Activated T-cell treated with anti-CD3 and anti-CD28 coated beads, Interleukin-2, amount 50 U/mL, for 48 hours (primary cell): ENCODE data around the gene ACBD6.

Experiments used
- DNase-seq, 2 experiments: peaks; one replicate each; pipeline ENCODE4 v3.0.0-alpha.2; 2020

Gene ACBD6

DNA sequence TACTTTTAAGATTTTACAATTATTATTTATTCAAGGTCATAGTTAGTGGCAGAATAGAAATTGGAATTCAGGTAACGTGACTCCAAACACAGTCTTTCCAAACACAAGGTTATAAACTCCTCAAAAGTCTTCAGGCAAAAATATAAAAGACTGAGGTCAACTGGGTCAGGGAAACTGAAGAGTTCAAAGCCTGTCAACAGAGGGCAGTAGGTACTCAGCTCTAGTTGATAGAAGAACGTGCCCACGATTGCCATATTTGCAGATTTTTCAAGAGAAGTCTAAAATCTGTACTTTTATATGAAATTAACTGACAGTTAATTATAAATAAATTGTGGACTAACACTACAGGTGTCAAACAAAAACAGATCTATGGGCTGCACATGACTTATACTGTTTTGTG lies 137.3 kb downstream of the ACBD6 start:
- DNase-seq, result no peak

DNA sequence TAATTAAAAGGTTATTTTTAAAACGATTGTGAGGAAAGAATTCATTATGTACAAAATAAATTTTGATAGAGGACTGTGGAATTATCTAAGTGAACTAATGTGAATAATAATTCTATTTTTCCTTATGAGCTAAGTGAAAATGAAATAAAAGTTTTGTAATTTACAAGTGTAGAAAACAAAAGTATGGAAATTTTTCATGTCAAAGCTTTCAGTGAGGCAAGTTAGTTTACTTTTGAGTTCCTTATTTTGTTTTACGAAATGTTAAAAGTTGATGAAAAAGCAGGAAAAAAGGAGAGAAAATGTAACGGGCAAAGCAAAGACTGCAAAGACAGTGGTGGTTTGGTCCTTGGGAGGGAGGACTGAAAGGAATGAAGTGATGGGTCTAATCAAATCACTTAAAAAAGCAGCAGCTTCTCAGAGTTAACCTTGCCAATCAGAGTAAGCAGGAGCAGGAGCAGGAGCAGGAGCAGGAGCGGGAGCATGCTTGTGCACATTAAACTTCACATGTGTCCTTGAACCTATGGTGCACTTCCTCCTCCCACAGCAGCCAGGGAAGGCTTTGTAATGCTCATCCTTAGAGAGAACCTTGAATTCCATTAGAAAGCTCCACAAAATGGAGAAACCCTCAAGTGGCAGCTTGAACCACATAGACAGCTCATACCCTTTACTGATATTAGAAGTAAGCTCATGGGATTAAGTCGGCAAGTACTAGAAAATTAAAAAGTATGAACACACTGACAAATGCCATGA lies 139.0 kb downstream of the ACBD6 start:
- no peak for DNase-seq

DNA sequence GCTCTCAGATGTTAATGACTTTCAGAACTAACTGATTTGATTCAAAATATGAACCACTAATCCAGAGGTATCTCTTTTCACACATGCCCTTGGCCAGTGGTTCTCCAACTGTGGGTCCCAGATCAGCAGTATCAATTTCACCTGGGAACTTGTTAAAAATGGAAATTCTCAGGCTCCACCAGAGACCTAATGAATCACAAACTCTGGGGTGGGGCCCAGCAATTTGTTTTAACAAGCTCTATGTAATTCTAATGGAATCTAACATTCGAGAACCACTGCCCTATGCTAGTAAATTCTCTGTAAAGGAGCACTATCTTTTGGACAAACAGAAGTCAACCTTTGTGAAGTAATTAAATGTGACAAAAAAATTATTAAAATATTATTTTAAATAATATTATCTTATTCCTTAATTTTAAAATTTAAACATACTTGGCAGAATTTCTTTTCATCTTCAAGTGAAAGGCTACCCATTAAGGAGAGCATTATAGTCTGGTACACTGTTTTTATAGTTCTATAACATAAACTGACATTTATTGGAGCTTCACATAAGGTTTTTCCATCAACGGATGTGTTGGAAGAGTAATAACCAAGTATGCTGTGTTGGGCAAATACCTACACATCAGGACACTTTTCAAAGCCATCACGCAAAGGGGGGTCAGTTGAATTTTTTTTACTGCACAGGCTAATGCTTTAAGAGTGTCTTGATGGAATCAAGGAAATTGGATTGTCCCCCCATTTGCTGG lies 141.9 kb downstream of the ACBD6 start:
- no peak for DNase-seq

DNA sequence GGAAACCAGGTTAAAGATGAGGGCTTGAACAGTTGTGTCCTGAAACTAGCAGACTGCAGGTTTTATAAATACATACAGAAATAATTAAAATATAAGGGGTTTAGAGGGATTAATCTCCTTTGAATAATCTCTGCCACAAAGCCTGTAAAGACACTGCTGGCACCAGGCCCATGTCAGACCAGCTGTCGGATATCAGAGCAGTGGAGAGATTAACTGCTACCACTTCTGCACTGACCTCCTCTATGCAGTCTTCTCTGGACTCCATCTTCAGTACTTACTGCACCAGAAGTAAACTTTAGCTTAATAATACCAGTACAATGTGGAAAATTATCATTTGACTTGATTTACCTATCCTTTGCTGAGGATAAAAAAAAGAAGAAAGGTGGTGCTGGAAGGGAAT lies 143.7 kb downstream of the ACBD6 start:
- DNase-seq, result no peak

DNA sequence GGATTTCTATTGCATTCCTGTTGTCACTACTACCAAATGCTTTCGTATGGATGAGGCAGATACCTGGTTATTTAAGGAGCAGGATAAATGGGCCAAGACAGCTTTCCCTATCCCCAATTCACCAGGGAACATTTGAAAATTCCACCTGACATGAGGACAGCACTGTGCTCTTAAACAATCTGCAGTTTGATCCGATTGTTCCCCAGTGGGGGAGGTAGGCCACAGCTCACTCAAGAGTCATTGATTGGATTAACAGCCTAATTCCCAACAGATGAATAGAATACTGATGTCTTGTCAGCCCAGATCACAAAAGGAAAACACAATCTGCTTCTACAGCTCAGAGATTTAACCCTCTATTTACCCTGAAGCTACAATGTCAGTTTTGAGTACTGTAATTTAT lies 148.4 kb downstream of the ACBD6 start:
- DNase-seq, result no peak

DNA sequence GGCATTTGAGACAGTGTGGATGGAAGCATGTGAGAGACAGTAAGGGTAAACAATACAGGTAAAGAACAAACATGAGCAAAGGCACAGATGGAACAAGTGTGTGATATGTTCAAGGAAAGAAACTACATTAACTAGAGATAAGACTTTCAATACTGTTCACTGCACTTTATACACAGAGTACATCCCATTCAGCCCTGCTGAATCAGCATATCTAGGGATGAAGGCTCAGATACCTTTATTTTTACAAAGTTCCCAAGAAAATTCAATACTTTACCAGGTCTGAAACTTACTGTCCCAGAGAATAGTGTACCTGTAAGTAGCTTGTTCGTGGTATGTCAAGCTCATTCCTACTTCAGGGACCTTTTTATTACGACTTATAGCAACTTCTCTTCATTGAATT lies 149.8 kb downstream of the ACBD6 start:
- no peak for DNase-seq

DNA sequence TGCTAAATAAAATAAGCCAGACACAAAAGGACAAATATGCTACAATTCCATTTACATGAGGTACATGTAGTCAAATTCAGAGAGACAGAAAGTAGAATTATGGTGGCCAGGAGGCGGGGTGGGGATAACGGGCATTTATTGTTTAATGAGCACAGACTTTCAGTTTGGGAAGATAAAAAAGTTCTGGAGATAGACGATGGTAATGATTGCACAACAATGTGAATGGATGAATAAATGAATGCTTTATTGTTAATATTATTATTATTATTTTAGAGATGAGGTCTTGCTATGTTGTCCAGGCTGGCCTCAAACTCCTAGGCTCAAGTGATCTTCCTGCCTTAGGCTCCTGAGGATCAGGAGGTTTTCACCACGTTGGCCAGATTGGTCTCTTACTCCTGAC lies 150.4 kb downstream of the ACBD6 start:
- no peak for DNase-seq

DNA sequence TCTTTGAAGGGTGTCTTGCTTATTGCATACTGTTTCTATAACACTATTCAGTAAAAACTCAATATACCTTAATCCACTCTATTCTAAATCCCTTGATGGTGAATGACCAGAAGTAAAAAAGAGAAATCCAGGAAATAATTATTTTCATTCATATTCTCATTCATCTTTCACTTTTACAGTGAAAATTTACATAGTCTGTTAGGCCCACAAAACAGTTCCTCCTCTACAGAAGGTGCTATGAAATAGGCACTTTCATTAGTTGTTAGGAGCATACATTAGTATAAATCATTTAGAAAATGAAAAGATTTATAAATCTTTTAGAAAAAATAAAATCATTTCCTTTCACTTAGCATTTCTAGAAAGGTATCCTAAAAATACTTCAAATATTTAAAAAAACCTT lies 157.2 kb downstream of the ACBD6 start:
- DNase-seq, result no peak

DNA sequence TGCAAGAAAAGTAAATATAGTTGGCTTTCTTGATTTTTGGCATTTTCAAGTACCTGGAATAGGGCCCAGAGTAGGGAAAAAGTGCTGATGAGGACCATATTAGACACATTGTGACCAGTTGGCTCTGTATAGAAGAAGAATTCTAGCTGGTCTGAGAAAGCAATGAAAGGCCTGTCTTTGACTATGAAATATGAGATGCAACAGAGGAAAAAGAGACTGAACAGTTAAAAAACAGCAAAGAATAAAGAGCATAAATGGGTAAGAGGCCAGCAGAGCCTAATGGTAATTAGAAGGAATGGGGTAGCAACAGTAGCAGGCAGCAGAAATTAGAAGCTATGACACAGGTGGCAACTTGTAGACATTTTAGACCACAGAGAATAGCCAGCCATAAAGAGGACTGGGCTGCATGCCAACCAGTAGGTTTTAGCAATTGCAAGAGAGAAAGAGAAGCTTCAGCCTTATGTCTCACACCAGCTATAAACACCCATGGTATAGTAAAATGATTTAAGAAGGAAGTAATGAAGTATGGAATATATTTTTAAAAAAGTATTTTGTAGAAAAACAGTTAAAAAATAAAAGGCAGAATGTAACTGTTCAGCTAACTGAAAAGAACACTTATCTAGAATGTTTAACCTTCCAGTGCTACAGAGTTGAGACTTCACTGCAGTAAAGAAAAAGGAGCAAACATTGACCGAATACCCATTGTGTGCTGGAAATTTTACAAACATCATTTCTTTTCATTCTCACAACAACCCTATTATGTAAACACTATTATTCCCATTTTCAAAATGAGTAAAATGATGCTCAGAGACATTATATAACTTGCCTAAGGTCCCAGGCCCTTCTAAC lies 158.2 kb downstream of the ACBD6 start:
- DNase-seq, result no peak

DNA sequence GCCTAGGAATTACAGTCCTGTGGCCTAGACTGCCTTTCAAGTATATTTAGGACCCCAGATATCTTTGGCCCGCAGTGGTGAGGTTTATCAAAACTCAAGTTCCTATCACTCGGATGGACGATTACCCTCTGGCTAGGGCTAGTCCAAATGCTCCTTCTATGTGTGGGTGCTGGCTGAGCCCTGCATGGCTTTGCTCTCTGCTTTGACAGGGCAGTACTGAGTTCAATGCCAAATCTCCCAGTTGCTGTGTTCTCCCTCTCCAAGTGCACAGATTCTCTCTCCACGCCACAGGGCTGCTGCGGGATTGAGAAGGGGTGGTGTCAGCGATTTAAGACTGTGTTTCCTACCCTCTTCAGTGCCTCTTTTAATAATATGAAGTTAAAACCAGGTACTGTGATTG lies 175.3 kb downstream of the ACBD6 start:
- no peak for DNase-seq

DNA sequence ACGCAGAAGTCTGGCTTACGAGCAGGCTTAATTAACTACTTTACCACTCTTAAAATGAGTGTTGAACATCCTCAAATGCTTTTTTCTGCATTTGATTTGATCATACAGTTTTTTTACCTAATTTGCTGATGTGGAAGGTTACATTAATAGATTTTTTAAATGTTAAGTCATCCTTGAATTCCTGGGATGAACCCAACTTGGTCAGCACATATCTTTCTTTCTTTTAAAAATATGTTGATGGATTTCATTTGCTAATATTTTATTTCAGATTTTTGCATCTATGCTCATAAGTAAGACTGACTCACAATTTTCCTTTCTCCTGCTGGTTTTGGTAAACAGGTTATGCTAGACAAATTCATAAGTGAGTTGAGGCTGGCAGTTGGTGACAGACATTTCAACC lies 189.5 kb downstream of the ACBD6 start:
- no peak for DNase-seq

DNA sequence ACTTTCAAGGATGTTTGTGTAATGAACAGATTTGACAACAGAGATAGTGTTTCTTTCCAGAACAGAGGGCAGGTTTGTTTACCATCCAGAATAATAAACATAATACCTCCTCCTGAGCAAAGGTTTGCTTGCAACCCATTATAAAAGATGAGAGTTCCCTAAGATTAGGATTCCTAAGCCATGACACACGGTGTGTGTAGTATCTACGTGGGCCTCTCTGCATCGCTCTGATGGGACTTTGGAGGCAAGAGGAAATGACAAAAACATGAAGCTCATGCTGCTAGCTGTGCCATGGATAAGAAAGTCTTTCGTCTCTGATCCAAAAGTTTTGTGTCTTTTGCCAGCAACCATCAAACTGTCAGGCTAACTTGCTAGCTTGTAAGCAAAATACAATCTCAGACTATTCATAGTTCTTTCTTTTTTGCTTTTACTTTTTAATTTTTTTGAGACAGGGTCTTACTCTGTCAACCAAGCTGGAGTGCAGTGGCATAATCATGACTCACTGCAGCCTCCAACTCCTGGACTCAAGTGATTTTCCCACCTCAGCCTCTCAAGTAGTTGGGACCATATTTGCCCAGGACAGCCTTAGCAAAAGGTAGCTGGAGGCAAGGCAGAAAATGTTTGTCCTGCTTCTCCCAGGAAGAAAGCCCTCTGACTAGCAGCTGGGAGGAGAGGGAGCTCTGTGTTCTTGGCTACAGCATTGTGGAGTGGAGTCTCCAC lies 191.2 kb downstream of the ACBD6 start:
- no peak for DNase-seq

DNA sequence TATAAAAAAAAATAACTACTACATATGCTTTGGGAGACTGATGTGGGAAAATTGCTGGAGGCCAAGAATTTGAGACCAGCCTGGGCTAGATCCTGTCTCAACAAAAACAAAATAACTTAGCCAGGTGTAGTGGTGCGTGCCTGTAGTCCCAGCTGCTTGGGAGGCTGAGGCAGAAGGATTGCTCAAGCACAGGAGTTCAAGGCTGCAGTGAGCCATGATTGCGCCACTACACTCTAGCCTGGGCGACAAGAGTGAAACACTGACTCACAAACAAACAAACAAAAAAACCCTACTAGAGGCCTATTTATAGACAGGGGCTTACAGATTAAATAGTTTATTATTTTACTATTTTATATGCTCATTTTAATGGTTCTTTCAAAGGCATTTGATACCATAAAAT lies 192.3 kb downstream of the ACBD6 start:
- no peak for DNase-seq

DNA sequence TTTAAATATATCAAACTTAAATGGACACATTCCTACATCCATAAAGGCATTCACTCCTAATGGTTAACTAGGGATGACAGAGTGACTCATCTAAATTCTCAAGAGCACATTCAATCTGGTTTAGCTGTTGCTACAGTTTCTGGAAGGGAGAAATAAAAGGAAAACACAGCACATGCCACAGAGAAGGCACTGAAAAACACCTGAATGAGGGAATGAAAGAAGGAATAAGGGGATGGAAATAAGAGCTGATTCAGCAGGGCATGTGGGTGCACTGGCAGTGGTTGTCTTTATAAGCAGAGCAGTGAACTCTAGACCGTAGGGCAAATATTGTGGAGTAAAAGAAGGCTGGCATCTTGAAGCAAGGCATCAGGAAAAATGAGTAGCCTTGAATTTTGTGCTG lies 193.0 kb downstream of the ACBD6 start:
- no peak for DNase-seq

DNA sequence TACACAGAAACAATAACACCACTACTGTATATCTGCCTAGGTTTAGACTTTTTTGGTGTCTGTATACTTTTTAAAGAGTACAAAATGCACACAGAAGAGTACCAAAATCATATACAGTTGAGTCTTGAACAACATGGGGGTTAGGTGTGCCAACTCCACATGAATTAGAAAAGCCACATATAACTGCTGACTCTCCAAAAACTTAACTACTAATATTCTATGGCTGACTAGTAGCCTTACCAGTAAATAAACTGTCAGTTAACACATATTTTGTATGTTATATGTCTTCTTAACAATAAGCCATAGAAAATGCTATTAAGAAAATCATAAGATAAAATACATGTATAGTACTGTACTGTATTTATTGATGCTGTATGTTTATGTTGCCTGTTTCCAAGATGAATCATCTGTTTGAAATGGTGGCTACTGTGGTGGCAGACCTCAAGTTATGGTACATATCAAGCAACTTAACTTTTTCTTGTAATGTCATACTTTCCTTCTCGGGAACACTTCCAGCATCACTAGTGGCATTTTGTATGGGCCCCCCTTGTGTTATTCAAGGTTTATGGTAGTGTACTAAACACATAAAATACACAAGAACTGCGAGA lies 201.1 kb downstream of the ACBD6 start:
- no peak for DNase-seq

DNA sequence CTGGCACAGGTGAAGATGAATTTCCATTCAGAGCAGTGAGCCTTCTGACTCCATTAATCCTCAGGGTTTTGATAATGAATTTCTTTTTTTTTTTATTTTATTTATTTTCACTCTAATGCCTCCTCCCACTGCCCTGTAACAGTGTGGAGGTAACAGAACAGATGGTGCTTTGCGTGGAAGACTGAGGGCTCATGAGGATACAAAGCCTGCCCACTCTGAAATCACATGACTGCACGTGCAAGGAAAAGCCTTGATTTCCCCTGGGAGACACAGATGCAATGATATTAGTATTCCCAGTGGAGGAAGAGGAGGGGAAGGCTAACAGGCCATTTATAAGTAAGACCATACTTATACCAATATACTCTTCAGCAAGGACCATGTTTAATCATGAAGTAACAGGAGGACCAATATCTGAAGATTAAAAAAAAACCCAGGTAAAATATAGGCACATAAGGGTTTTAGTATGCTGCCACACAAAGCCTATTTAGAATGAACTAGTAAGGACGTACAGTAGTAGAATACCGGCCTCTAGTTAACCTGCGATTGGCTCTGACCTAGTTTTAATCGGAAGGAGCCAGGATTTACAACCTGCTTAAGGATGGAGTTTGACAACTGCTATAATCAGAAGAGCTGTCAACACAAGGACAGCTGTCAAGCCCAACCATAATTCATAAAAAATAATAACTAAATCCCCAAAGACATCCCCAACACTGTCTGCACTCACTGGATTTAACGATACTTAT lies 202.7 kb downstream of the ACBD6 start:
- no peak for DNase-seq

DNA sequence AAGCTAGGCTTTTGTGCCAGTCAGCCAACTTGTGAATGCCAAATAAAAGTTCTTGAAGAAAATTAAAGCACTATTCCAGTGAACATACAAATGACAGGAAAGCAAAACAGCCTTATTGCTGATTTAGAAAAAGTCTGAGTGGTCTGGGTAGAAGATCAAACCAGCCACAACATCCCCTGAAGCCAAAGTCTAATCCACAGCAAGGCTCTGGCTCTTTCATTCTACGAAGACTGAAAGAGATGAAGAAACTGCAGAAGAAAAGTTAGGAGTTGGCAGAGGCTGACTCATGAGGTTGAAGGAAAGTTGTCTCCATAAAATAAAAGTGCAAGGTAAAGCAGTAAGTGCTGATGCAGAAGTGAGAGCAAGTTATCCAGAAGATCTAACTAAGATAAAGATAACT lies 206.4 kb downstream of the ACBD6 start:
- DNase-seq, result no peak

DNA sequence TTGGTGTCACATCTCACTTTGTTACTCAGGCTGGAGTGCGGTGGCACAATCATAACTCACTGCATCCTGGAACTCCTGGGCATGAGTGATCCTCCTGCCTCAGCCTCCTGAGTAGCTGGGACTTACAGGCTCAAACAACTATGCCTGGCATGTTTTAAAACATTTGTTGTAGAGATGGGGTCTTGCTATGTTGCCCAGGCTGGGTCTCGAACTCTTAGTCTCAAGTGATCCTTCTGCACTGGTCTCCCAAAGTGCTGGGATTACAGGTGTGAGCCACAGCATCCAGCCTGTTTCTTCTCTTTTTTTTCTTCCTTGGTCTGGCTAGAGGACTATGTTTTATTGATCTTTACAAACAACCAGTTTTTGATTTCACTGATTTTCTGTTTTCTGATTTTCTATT lies 207.7 kb downstream of the ACBD6 start:
- DNase-seq, result no peak

DNA sequence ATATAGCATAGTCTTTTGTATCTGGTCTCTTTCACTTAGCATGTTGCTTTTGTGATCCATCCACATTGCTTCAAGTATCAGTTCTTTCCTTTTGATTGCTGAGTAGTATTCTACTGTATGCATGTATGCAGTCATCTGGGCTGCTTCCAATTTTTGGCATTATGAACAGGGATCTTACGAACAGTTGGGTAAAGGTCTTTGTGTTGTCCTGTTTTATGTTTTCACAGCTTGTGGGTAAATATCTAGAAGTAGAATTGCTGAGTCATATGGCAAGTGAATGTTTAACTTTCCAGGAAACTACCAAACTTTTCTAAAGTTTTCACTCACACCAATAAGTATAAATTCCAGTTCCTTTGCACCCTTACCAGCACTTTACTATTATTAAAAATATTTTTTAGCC lies 211.4 kb downstream of the ACBD6 start:
- no peak for DNase-seq

DNA sequence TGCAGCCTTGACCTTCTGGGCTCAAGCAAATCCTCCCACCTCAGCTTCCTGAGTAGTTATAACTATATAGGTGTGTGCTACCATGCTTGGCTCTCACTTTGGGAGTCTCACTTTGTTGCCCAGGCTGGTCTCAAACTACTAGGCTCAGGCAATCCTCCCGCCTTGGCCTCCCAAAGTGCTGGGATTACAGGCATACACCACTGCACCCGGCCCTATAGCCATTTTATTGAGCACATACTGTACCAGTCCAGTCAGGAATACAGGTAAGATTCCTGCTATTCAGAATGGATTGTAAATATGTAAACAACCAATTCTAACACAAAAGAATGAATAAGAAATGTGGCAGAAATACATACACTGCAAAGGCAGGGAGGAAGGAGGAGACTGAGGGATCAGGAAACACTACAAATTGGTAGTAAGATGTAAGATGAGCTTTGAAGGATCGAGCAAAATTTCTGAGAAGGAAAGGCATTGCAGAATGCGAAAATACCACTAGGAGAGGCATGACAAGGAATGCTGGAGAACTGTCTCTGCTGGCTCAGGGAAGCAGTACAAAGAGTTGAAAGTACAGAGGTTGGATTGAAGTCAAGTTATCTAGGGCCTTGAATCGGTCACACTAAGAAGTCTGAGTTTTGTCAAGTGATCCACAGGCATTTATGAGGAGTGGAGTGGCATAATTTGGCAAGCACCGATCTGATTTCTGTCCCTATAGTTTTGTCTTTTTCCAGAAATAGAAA lies 211.9 kb downstream of the ACBD6 start:
- no peak for DNase-seq

DNA sequence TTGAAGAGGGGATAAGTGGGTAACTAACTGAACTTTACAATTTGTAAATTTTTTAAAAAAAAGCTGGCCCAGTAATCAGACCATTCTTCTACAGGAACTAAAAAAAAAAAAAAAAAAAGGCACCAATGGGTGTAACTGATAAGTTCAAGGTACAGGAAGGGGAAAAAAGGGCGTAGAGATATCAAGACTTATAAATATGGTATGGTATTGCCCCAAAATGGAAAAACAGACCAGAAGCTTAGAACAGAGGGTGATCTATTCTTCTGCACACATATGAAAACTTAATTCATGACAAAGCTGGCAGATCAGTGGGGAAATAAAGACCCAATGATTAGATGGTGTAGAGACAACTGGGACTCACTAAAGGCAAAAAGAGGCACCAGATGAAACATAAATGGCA lies 213.4 kb downstream of the ACBD6 start:
- no peak for DNase-seq
